CD4-positive, alpha-beta T cell treated with Interleukin-2 at 100 ng/mL for 4 hours (primary cell): ENCODE data around the gene CHTF8.

Experiments
- DNase-seq: peaks from one replicate; pipeline ENCODE4 v3.0.0-alpha.2; 2020; ENCODE audit warnings: low spot score

The CHTF8 gene

GRCh38 chr16:69084289-69084688, 48.1 kb downstream of the CHTF8 start:
- DNase-seq: no peak

- DNase-seq: no peak
Observed at GRCh38 chr16:69083306-69083941, 49.0 kb downstream of the CHTF8 start.

GRCh38 chr16:69079697-69080096, 52.7 kb downstream of the CHTF8 start:
- DNase-seq: no peak

GRCh38 chr16:69078073-69078472, 54.3 kb downstream of the CHTF8 start:
- DNase-seq: no peak

- DNase-seq: no peak
Observed at GRCh38 chr16:69077251-69077650, 55.1 kb downstream of the CHTF8 start.

- no peak for DNase-seq
Observed at GRCh38 chr16:69073181-69073702, 59.1 kb downstream of the CHTF8 start.

GRCh38 chr16:69072640-69072974, 59.8 kb downstream of the CHTF8 start:
- no peak for DNase-seq

GRCh38 chr16:69071036-69071435, 61.4 kb downstream of the CHTF8 start:
- DNase-seq: no peak

GRCh38 chr16:69069504-69069903, 62.9 kb downstream of the CHTF8 start:
- no peak for DNase-seq
